ENCODE results near the gene EIF3F.

GRCh38 chr11:8032576-8033304 is 45.6 kb downstream of the EIF3F start:
- TF ChIP-seq CTCF (IDR thresholded peaks at IDR 0.05) (no peak), POLR2A (IDR thresholded peaks at IDR 0.05) (no peak), POLR2AphosphoS5 (IDR thresholded peaks at IDR 0.05) (no peak)

Measured in stomach (tissue), 4 donors.